ENCODE measurements around the gene TMED1.

The TMED1 gene

DNA sequence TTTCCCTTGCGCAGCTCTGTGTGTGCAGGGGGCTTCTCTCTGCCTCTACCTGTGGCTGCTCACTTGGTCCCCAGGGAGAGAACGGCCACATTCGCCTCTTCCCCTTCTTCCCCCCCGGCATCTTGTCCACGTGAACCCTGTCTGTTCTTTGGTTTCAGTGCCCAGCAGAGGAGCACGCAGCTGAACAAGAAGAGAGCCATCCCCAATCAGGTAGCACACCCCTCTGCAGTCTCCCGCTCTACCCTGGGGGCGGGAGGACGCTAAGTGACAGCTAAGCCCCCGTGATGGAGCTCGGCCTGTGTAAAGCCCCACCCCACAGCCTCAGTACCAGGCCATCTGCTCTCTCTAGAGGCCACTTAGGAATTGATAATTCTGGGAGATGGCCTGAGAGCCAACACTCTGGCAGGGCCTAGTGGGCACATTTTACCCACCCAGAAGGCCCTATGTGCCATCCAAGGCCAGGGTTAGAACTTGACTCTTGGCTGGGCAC, 30.2 kb downstream of the TMED1 start:
- no peak overlapping the region for H3K4me3 ChIP-seq (ENCODE audit: low read length)
- DNase-seq (ENCODE audit: low read depth), result no peak
- TF ChIP-seq, protein P1, sequence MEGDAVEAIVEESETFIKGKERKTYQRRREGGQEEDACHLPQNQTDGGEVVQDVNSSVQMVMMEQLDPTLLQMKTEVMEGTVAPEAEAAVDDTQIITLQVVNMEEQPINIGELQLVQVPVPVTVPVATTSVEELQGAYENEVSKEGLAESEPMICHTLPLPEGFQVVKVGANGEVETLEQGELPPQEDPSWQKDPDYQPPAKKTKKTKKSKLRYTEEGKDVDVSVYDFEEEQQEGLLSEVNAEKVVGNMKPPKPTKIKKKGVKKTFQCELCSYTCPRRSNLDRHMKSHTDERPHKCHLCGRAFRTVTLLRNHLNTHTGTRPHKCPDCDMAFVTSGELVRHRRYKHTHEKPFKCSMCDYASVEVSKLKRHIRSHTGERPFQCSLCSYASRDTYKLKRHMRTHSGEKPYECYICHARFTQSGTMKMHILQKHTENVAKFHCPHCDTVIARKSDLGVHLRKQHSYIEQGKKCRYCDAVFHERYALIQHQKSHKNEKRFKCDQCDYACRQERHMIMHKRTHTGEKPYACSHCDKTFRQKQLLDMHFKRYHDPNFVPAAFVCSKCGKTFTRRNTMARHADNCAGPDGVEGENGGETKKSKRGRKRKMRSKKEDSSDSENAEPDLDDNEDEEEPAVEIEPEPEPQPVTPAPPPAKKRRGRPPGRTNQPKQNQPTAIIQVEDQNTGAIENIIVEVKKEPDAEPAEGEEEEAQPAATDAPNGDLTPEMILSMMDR (IDR thresholded peaks at IDR 0.05; ENCODE audit: insufficient read depth, low read depth, low read length, missing control alignments), result no peak

DNA sequence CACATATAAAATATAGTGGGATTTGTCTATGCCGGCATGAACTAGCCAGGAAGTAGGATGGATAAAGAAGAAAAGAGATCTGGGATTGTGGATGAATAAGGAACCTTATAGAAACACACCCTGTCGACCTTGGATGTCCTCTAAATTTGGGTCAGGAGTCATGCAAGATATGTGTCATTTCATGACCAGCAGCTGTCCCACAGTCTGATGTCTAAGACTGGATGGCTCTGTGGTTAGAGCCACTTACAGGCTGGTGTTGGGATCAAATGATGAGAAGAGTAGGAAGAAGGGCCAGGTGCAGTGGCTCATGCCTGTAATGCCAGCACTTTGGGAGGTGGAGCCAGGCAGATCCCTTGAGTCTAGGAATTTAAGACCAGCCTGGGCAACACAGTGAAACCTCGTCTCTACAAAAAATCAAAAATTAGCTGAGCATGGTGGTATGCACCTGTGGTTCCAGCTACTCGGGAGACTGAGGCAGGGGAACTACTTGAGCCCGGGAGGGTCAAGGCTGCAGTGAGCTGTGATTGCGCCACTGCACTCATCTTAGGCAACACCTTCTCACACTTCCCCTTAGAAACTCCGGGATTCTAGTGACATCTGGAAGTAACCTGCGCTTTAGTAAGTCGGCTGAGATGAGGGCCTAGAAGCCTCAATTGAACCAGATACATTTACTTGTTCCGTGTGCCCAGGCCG, 30.8 kb downstream of the TMED1 start:
- no peak for DNase-seq (ENCODE audit: low read depth)
- no peak overlapping the region for H3K4me3 ChIP-seq (ENCODE audit: low read length)
- TF ChIP-seq, protein P1 (IDR thresholded peaks at IDR 0.05; ENCODE audit: insufficient read depth, low read depth, low read length, missing control alignments), result no peak

DNA sequence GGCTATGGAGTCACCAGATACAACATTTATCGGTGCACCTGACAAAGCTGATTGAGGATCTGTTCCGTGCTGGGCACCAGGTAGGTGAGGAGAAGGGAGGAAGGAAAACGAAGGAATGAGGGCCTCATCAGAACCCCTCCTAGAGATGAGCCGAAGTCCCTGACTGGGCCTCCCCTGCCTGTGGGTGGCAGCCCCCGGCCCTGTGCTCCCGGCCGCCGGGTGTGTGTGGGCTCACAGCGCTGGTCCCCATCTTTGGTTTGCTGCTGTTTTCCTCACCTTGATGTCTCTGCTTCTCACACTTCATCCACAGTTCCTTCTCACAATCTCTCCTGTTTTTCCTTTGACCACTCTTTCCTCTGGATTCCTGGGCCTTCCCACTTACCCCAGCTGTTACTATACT, 32.8 kb downstream of the TMED1 start:
- TF ChIP-seq, protein P1 (IDR thresholded peaks at IDR 0.05; ENCODE audit: insufficient read depth, low read depth, low read length, missing control alignments), result no peak
- DNase-seq (ENCODE audit: low read depth), result no peak
- H3K4me3 ChIP-seq (ENCODE audit: low read length), result no peak overlapping the region

DNA sequence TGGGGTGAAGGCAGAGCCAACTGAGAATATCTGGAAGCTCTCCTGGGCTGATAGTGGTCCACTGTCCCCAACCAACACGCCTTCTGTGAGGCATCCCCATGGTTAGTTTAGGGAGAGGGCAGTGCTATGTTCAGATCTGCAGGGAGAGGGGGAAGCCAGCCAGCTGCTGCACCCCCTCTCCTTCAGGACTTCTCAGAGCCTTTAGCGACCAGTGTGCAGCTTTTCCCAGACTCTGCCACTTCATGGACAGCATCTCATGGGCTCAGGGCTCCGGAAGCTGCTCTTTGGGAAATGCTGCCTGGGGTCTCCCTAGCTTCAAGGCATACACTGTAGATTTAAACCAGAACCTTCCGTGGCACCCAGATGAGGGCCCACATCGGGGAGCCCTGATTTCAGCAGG, 33.5 kb downstream of the TMED1 start:
- TF ChIP-seq, protein P1 (IDR thresholded peaks at IDR 0.05; ENCODE audit: insufficient read depth, low read depth, low read length, missing control alignments), result no peak
- no peak overlapping the region for H3K4me3 ChIP-seq (ENCODE audit: low read length)
- no peak for DNase-seq (ENCODE audit: low read depth)

DNA sequence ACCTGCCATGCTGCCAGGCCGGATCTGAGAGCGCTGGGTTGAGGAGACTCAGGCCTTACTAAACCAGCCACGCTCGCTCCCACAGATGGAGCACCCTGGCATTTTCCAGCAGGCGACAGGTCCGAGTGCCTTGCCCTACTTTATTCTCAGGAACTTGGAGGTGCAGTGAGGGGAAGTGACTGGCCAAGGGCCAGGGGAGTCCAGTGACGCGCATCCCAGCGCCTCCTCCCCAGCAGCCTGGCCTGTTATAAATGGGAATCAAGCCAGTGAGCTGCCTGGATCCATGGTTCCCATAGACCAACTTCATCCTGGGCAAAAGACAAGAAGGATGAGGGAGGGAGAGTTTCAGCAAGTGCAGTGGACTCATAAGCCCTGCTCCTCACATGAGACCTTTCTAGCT, 35.5 kb downstream of the TMED1 start:
- DNase-seq (ENCODE audit: low read depth), result no peak
- TF ChIP-seq, protein P1 (IDR thresholded peaks at IDR 0.05; ENCODE audit: insufficient read depth, low read depth, low read length, missing control alignments), result no peak
- no peak overlapping the region for H3K4me3 ChIP-seq (ENCODE audit: low read length)

DNA sequence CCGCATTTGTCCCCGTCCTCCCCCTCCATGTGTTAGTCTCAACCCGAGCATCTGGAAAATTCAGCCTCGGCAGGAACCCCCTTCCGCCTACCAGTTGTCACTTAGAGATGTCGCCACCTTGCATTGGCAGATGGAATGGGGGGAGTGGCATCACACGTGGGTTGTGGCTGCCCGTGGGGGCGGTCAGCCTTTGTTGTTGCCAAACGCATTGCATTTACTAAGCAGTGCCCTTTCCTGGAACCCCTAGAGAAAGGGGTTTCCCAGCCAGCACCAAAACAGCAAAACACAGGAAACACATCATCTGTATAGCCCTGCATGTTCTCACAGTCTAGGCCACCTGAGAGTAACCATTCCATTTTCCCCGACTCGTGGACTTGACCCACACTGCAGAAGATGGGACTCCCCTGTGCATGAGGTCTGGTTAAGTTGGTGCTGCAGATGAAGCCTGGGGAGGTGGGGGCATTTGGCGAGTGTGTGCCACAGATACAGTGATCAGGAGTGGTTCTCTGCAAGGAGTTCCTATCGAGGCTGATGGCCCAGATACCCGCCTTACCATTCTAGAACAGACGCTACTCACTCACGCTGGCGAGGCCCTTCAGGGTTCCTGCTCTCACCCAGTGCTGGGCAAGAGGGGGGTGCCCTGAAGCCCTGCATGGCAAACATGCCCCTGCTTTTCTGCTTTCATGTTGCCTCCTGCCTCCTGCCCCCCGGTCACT, 38.3 kb downstream of the TMED1 start:
- TF ChIP-seq, protein P1 (IDR thresholded peaks at IDR 0.05; ENCODE audit: insufficient read depth, low read depth, low read length, missing control alignments), result no peak
- no peak overlapping the region for H3K4me3 ChIP-seq (ENCODE audit: low read length)
- no peak for DNase-seq (ENCODE audit: low read depth)
